Measurements from ENCODE around the gene LRBA. TPM values are rescaled to one million over a fixed set of nuclear protein-coding genes. Genes with fewer than 3 reads are reported as not detected.

LRBA gene
- total RNA-seq, 1 experiment from 2014 or later, result 55.3 TPM

DNA sequence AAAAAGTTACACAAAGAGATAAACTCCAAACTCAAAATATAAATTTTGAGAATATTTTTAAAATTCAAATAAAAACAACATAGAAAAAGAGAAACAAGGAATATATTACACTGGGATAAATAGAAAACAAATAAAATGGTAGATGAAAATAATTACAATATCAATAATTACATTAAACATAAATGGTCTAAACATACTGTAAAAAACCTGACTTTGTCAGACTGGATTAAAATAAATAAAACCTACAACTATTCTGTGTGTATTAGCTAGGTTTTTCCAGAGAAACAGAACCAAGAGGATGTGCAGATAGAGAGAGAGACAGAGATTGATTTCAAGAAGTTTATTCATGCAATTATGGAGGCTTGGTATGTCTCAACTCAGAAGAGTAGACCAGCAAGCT is 126.5 kb downstream of the LRBA start:
- H3K23me2 ChIP-seq (ENCODE audit: insufficient read length, low read depth, low read length, poor library complexity, severe bottlenecking), result no peaks in the 10 kb centered on the region
- no peak overlapping the region for H3K4me3 Mint-ChIP-seq
- H3K36me3 Mint-ChIP-seq (ENCODE audit: insufficient read depth in 1 of 3, low read depth in 3 of 3), result peaks cover 0 to 5% (median 3%) of the 10 kb centered on the region in 3 experiments; a peak in 4 of 7 replicates

More for the DNA sequence above, 126.5 kb downstream of the LRBA start:
- Histone ChIP-seq H2AK5ac (ENCODE audit: insufficient read length, low read length) (no peak overlapping the region), H3K79me2 (ENCODE audit: insufficient read depth, low read length) (no peaks in the 10 kb centered on the region), H3K18ac (ENCODE audit: insufficient read length, low read depth, low read length) (no peak overlapping the region), H4K20me1 (ENCODE audit: control insufficient read depth, insufficient read depth, insufficient read length) (no peaks in the 10 kb centered on the region), H3T11ph (ENCODE audit: low read length) (no peak overlapping the region), H3K4me2 (ENCODE audit: insufficient read depth, insufficient read length, low read length) (no peak overlapping the region), H2BK20ac (ENCODE audit: low read depth, low read length, poor library complexity, severe bottlenecking) (no peak overlapping the region), H3K23ac (ENCODE audit: insufficient read length, low read depth, low read length) (no peak overlapping the region), H3K9me3 (ENCODE audit: control insufficient read depth, low read depth, low read length) (no peaks in the 10 kb centered on the region), H4K5ac (ENCODE audit: insufficient read length, low read depth, low read length) (no peak overlapping the region), H4K8ac (replicated peaks; ENCODE audit: insufficient read length, low read depth, low read length) (no peak overlapping the region), H2BK12ac (ENCODE audit: insufficient read length, low read depth, low read length) (no peak overlapping the region), H3K14ac (ENCODE audit: insufficient read depth, low read length) (no peak overlapping the region), H3K27me3 (ENCODE audit: insufficient read depth, low read length) (no peaks in the 10 kb centered on the region), H3K9ac (ENCODE audit: extremely low read depth, insufficient read length, low read length) (no peak overlapping the region), H2BK15ac (ENCODE audit: low read depth, low read length) (no peak overlapping the region), H2BK120ac (ENCODE audit: low read depth, low read length, poor library complexity, severe bottlenecking) (no peak overlapping the region), H3K79me1 (ENCODE audit: insufficient read depth, low read depth, low read length, poor library complexity, severe bottlenecking) (no peaks in the 10 kb centered on the region), H3K4ac (ENCODE audit: low read depth, low read length) (no peak overlapping the region), H2AFZ (ENCODE audit: low read length) (no peak overlapping the region), H3K56ac (ENCODE audit: insufficient read length, low read depth, low read length) (no peak overlapping the region), H4K91ac (ENCODE audit: insufficient read length, low read depth, low read length) (no peak overlapping the region), H2BK5ac (ENCODE audit: insufficient read length, low read length) (no peak overlapping the region), H3K4me1 (ENCODE audit: insufficient read depth, low read length) (no peaks in the 10 kb centered on the region; the same call in 1 of the 2 replicates), H3K27ac (ENCODE audit: insufficient read length, low read depth, low read length) (no peak overlapping the region)
- DNase-seq, result no peak
- TF ChIP-seq, protein P1, sequence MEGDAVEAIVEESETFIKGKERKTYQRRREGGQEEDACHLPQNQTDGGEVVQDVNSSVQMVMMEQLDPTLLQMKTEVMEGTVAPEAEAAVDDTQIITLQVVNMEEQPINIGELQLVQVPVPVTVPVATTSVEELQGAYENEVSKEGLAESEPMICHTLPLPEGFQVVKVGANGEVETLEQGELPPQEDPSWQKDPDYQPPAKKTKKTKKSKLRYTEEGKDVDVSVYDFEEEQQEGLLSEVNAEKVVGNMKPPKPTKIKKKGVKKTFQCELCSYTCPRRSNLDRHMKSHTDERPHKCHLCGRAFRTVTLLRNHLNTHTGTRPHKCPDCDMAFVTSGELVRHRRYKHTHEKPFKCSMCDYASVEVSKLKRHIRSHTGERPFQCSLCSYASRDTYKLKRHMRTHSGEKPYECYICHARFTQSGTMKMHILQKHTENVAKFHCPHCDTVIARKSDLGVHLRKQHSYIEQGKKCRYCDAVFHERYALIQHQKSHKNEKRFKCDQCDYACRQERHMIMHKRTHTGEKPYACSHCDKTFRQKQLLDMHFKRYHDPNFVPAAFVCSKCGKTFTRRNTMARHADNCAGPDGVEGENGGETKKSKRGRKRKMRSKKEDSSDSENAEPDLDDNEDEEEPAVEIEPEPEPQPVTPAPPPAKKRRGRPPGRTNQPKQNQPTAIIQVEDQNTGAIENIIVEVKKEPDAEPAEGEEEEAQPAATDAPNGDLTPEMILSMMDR (conservative IDR thresholded peaks at IDR 0.05), result no peak
- Mint-ChIP-seq H3K27ac (no peak overlapping the region), H3K27me3 (ENCODE audit: low read depth) (no peaks in the 10 kb centered on the region), H3K9me3 (no peaks in the 10 kb centered on the region), H3K4me1 (no peaks in the 10 kb centered on the region)
